MM.1S (cell line): ENCODE data around the gene KMT2E.

ENCODE experiments used
- DNase-seq: peaks from one replicate; pipeline ENCODE4 v3.0.0-alpha.2; 2015
- H2AFZ ChIP-seq: fragments of 300-600 bp; sonication (generic); 2 replicates; pipeline ENCODE4 v1.6.0; 2016; ENCODE audit warnings: antibody characterized with exemption, low read length
- H3F3A ChIP-seq: fragments of 300-600 bp; sonication (generic); 2 replicates; pipeline ENCODE4 v1.6.1; 2016; ENCODE audit warnings: mild to moderate bottlenecking, antibody characterized with exemption, low read length, moderate library complexity, mixed read lengths; ENCODE audit not compliant: insufficient read depth
- H3K27ac ChIP-seq: fragments of 300-600 bp; sonication (generic); 2 replicates; pipeline ENCODE4 v1.5.1; 2016; ENCODE audit warnings: mild to moderate bottlenecking, low read length
- H3K27me3 ChIP-seq: fragments of 300-600 bp; sonication (generic); replicated peaks from 2 replicates; pipeline ENCODE4 v1.6.0; 2016; ENCODE audit warnings: low read length; ENCODE audit not compliant: insufficient read depth
- H3K36me3 ChIP-seq: fragments of 300-600 bp; sonication (generic); replicated peaks from 2 replicates; pipeline ENCODE4 v1.6.1; 2016; ENCODE audit warnings: mild to moderate bottlenecking, low read length, mixed read lengths; ENCODE audit not compliant: insufficient read depth
- H3K4me1 ChIP-seq: fragments of 300-600 bp; sonication (generic); 2 replicates; pipeline ENCODE4 v1.6.1; 2016; ENCODE audit warnings: low read length, mixed read lengths
- H3K4me2 ChIP-seq: fragments of 300-600 bp; sonication (generic); 2 replicates; pipeline ENCODE4 v1.6.0; 2016; ENCODE audit warnings: low read depth, low read length
- H3K4me3 ChIP-seq: fragments of 300-600 bp; sonication (generic); 2 replicates; pipeline ENCODE4 v1.5.1; 2016; ENCODE audit warnings: low read length, mixed read lengths
- H3K79me2 ChIP-seq: fragments of 300-600 bp; sonication (generic); 2 replicates; pipeline ENCODE4 v1.6.1; 2016; ENCODE audit warnings: mixed run types, low read length, mixed read lengths
- H3K9ac ChIP-seq: fragments of 300-600 bp; sonication (generic); 2 replicates; pipeline ENCODE4 v1.6.1; 2016; ENCODE audit warnings: low read length, mixed read lengths
- H3K9me2 ChIP-seq: fragments of 300-600 bp; sonication (generic); replicated peaks from 2 replicates; pipeline ENCODE4 v1.6.1; 2016; ENCODE audit warnings: mild to moderate bottlenecking, low read length, mixed read lengths; ENCODE audit not compliant: insufficient read depth
- H3K9me3 ChIP-seq: fragments of 300-600 bp; sonication (generic); replicated peaks from 2 replicates; pipeline ENCODE4 v1.6.1; 2016; ENCODE audit warnings: mild to moderate bottlenecking, low read length, mixed read lengths; ENCODE audit not compliant: insufficient read depth
- H4K20me1 ChIP-seq: fragments of 300-600 bp; sonication (generic); 2 replicates; pipeline ENCODE4 v1.6.1; 2016; ENCODE audit warnings: mild to moderate bottlenecking, low read length, moderate library complexity, mixed read lengths; ENCODE audit not compliant: insufficient read depth
- EZH2 ChIP-seq: fragments of 300-600 bp; sonication (generic); optimal IDR thresholded peaks from 2 replicates; pipeline ENCODE3; 2017; ENCODE audit warnings: low read depth, mild to moderate bottlenecking, antibody characterized with exemption, low read length, mixed read lengths
- EZH2phosphoT487 ChIP-seq: fragments of 300-600 bp; sonication (generic); IDR thresholded peaks from 2 replicates; pipeline ENCODE4 v1.6.1; 2018; ENCODE audit warnings: antibody characterized with exemption, low read length
- TF ChIP-seq, protein P1 (sequence below): fragments of 300-600 bp; sonication (generic); IDR thresholded peaks from 2 replicates; pipeline ENCODE4 v1.5.1; 2016; ENCODE audit warnings: antibody characterized with exemption, low read length, mixed read lengths

KMT2E gene

DNA sequence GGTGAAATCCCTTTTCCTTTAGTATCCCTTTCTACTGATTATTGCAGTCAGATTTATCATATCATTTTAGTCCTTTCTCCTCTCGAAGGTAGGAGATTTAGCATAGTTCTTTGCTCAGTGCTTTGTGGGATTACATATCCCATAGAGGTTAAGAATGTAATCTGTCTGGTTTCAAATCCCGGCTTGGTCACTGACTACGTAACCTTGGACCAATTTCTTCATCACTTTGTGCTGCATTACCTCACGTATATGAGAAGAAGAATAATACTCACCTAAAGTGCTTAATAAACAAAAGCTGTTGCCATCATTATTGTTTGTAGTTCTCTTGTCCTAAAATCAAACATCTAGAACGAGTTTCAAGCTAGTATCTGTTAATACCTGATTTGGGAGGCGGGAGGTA lies 74.0 kb downstream of the KMT2E start:
- H4K20me1 ChIP-seq: no peaks in the 10 kb centered on the region; the same call in 1 of the 2 replicates
- no peak overlapping the region for H3K27ac ChIP-seq
- DNase-seq: no peak
- H3K4me2 ChIP-seq: no peak overlapping the region
- H3K9me3 ChIP-seq: no peaks in the 10 kb centered on the region
- H3K4me3 ChIP-seq: no peak overlapping the region
- H3K4me1 ChIP-seq: no peaks in the 10 kb centered on the region
- H3K27me3 ChIP-seq: no peaks in the 10 kb centered on the region
- no peaks in the 10 kb centered on the region for H3K9me2 ChIP-seq
- H2AFZ ChIP-seq: no peak overlapping the region
- peaks cover 56% of the 10 kb centered on the region for H3K79me2 ChIP-seq
- H3F3A ChIP-seq: no peaks in the 10 kb centered on the region
- H3K36me3 ChIP-seq: peaks cover 4% of the 10 kb centered on the region; the same call in 1 of the 2 replicates
- TF ChIP-seq EZH2phosphoT487 (no peak), EZH2 (no peak)
- TF ChIP-seq, protein P1, sequence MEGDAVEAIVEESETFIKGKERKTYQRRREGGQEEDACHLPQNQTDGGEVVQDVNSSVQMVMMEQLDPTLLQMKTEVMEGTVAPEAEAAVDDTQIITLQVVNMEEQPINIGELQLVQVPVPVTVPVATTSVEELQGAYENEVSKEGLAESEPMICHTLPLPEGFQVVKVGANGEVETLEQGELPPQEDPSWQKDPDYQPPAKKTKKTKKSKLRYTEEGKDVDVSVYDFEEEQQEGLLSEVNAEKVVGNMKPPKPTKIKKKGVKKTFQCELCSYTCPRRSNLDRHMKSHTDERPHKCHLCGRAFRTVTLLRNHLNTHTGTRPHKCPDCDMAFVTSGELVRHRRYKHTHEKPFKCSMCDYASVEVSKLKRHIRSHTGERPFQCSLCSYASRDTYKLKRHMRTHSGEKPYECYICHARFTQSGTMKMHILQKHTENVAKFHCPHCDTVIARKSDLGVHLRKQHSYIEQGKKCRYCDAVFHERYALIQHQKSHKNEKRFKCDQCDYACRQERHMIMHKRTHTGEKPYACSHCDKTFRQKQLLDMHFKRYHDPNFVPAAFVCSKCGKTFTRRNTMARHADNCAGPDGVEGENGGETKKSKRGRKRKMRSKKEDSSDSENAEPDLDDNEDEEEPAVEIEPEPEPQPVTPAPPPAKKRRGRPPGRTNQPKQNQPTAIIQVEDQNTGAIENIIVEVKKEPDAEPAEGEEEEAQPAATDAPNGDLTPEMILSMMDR: no peak
- no peak overlapping the region for H3K9ac ChIP-seq

DNA sequence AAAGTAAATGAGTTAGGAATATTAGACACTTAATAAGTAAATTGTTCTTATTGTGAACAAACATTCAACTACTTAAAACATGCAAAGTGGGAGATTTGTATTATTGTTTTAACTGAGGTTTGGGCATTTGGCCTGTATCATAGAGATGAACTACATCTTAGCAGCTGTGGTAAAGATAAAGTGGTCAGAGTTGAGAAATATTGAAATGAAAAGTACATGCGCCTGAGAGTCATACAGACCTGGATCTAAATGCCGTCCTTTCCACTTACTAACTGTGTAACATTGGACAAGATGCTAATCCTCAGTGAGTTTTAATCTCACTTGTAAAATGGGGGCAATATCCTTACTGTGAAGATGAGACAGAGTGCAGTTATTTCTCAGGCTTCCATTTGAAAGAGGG lies 74.5 kb downstream of the KMT2E start:
- no peak for DNase-seq
- Histone ChIP-seq H3K9me2 (no peaks in the 10 kb centered on the region), H3K4me3 (no peak overlapping the region), H3K4me2 (no peak overlapping the region), H2AFZ (no peak overlapping the region), H3K79me2 (peaks cover 54% of the 10 kb centered on the region), H4K20me1 (no peaks in the 10 kb centered on the region; the same call in 1 of the 2 replicates), H3K36me3 (peaks cover 4% of the 10 kb centered on the region; the same call in 1 of the 2 replicates), H3K27ac (no peak overlapping the region), H3K9me3 (no peaks in the 10 kb centered on the region), H3F3A (no peaks in the 10 kb centered on the region), H3K27me3 (no peaks in the 10 kb centered on the region), H3K9ac (no peak overlapping the region), H3K4me1 (no peaks in the 10 kb centered on the region)
- TF ChIP-seq, protein P1: no peak
- TF ChIP-seq EZH2phosphoT487 (no peak), EZH2 (no peak)

DNA sequence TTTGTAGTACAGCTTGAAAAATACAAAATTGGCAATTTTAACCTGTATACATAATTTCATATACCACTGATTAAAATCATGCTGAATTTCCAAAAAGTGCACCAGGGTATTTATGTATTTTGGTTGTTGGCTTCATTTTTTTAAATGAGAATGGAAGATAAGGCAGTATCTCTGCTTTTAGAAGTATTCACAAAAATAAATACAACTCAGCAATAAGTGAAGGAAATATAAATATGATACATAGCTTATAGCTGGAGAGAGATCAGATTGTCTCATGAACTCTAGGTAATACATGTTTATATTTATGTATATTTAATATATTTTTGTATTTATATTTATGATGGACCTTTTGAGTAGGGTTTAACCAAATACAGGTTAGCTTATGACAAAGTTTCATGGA lies 81.0 kb downstream of the KMT2E start:
- H3F3A ChIP-seq: peaks cover 16% of the 10 kb centered on the region
- DNase-seq: no peak
- peaks cover 6% of the 10 kb centered on the region; the same call in 1 of the 2 replicates for H3K36me3 ChIP-seq
- H2AFZ ChIP-seq: no peak overlapping the region
- H3K27me3 ChIP-seq: no peaks in the 10 kb centered on the region
- TF ChIP-seq, protein P1: no peak
- TF ChIP-seq EZH2phosphoT487: no peak
- TF ChIP-seq EZH2: no peak
- no peak overlapping the region for H3K9ac ChIP-seq
- H3K9me2 ChIP-seq: no peaks in the 10 kb centered on the region
- no peak overlapping the region for H3K27ac ChIP-seq
- H3K79me2 ChIP-seq: peaks cover 71% of the 10 kb centered on the region
- no peak overlapping the region for H3K4me2 ChIP-seq
- no peak overlapping the region for H3K4me3 ChIP-seq
- no peaks in the 10 kb centered on the region for H3K9me3 ChIP-seq
- peaks cover 9% of the 10 kb centered on the region for H3K4me1 ChIP-seq
- no peaks in the 10 kb centered on the region; the same call in 1 of the 2 replicates for H4K20me1 ChIP-seq

DNA sequence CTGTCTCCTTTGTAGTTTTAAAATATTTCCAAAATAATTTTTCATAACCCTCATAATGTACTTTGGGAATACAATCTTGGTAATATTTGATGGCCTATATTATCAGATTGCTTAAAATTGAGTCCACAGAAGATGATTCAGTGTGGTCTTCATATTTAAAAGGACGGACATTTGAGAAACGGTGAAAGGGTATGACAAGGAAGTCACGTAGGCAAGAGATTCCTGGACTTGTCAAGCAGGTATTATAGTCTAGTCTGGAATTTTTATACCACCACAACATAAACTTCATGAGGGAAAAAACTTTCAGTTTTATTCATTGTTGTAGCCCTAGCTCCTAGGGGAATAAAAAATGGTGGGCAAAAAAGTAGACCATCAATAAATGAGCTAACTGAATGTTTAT lies 82.3 kb downstream of the KMT2E start:
- Histone ChIP-seq H3K36me3 (peaks cover 6% of the 10 kb centered on the region; the same call in 1 of the 2 replicates), H3K9ac (no peak overlapping the region), H2AFZ (no peak overlapping the region), H3K9me2 (no peaks in the 10 kb centered on the region), H3K4me3 (no peak overlapping the region), H3K79me2 (peaks cover 76% of the 10 kb centered on the region), H3K27me3 (no peaks in the 10 kb centered on the region), H3K9me3 (no peaks in the 10 kb centered on the region), H3F3A (peaks cover 30% of the 10 kb centered on the region), H3K4me2 (no peak overlapping the region), H3K27ac (no peak overlapping the region), H4K20me1 (no peaks in the 10 kb centered on the region), H3K4me1 (peaks cover 22% of the 10 kb centered on the region)
- DNase-seq: no peak
- TF ChIP-seq, protein P1: no peak
- TF ChIP-seq EZH2phosphoT487 (no peak), EZH2 (no peak)
